ENCODE results near the gene ENOX1. TPM values are rescaled to one million over a fixed set of nuclear protein-coding genes. Genes with fewer than 3 reads are reported as not detected.

The ENOX1 gene
- total and polyA plus RNA-seq, 2 of the 8 experiments (the other 6 are each of a cell fraction or from before 2014, with no cell fraction given), result 0.23 to 0.37 TPM

DNA sequence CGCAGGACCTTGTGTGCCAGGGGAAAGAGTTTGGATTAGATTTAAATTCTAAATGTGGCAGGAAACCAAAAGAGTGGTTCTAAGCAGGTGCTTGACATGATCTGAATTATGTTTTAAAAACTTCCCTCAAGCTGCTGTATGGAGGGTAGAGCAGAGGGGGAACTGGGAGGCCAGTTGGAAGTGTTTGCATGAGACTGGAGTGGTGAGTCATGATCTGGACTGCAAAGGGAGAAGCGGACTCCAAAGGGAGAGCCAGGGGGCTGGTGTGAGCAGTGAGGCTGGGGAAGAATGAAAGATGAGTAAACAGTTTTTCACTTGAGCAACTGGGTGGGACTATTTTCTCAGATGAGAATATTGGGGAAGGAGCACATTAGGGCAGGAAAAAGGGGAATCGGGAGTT, 557.3 kb downstream of the ENOX1 start (continued):
- no peak for TF ChIP-seq SAP30 (IDR thresholded peaks at IDR 0.05; ENCODE audit: insufficient read depth, insufficient replicate concordance, low read length)
- no peak for TF ChIP-seq TCF12 (IDR thresholded peaks at IDR 0.05; ENCODE audit: low read depth, low read length)
- TF ChIP-seq KDM4A (IDR thresholded peaks at IDR 0.05; ENCODE audit: low read depth, low read length, severe bottlenecking), result no peak
- TF ChIP-seq CTBP2 (IDR thresholded peaks at IDR 0.05; ENCODE audit: borderline replicate concordance, insufficient read depth, insufficient read length, low read length), result no peak
- TF ChIP-seq SIN3A (conservative IDR thresholded peaks at IDR 0.05 in 1 of 2, IDR thresholded peaks at IDR 0.05 in 1 of 2; ENCODE audit: low read depth in 1 of 2, low read length in 2 of 2), result no peak

Data from H1 (cell line).